BE2C (cell line): ENCODE measurements around the gene DUSP12.
"Not testable (repeated sequence)": the region's sequence is repeated elsewhere in the genome, so short reads cannot be mapped to it uniquely, and the experiment has no call there.

Experiments
- DNase-seq: peaks from one replicate; pipeline ENCODE4 v3.0.0-alpha.2; 2020
- H3K27me3 ChIP-seq: fragments of 250-450 bp; sonication (Bioruptor Pico); 2 replicates; pipeline ENCODE4 v1.5.1; 2020; ENCODE audit warnings: mild to moderate bottlenecking
- H3K36me3 ChIP-seq: fragments of 250-450 bp; sonication (Bioruptor Pico); 2 replicates; pipeline ENCODE4 v1.5.1; 2020; ENCODE audit warnings: mild to moderate bottlenecking
- H3K4me1 ChIP-seq: fragments of 250-450 bp; sonication (Bioruptor Pico); 2 replicates; pipeline ENCODE4 v1.5.1; 2020
- H3K4me3 ChIP-seq: 2 replicates; pipeline ENCODE4 v1.5.1; 2011; ENCODE audit warnings: low read depth, low read length
- H3K9me3 ChIP-seq: fragments of 250-450 bp; sonication (Bioruptor Pico); 2 replicates; pipeline ENCODE4 v1.5.1; 2020
- TF ChIP-seq, protein P1 (sequence below): IDR thresholded peaks from 2 replicates; pipeline ENCODE4 v1.5.1; 2012; ENCODE audit warnings: mild to moderate bottlenecking, low read depth, low read length

DUSP12 gene

DNA sequence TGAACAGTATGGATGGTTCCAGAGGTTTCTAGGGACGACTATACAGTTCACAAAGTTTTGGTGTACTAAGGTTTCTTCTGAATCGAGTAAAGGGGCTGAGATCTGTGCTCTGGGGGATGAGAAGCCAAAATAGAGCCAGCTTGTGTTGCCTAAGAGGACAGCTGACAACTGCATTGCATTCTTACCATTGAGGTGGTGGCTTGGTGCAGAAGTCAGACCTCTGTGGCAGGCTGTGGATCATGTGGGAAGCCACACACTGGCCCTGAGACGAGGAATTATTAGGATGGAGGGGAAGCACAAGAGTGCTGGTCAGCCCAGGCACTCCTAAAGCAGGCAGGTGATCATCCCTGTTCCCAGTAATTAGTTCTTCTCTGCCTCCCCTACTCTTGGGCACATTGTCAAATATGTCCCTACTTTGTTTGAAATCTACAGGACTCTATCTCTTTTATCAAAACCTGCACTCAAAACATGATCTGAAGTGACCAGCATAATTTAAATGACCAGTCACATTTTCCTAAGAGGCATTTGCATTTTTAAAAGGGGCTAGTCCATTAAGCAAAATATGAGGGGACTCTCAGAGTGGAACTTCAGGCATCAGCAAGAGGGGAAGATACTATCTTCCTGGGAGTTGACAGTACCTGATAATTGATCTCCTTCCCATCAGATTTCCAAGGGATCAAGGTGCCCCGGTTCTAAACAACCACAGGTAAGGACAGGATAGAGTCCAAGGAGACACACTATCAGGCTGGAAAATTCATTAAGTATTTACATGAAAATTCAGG is 28.4 kb upstream of the DUSP12 start, which contains the start of gene FCRLB:
Gene FCRLB (plus strand): TSS at position 589 of the 782 bp plus-strand sequence. CDS start 1,129 bp downstream, outside the sequence.
- H3K4me1 ChIP-seq = no peaks in the 10 kb centered on the region
- H3K4me3 ChIP-seq = no peak within 1 kb of the TSS
- peaks cover 14% of the 10 kb centered on the region for H3K27me3 ChIP-seq
- H3K36me3 ChIP-seq = no peaks in the 10 kb centered on the region
- no peak for DNase-seq
- TF ChIP-seq, protein P1, sequence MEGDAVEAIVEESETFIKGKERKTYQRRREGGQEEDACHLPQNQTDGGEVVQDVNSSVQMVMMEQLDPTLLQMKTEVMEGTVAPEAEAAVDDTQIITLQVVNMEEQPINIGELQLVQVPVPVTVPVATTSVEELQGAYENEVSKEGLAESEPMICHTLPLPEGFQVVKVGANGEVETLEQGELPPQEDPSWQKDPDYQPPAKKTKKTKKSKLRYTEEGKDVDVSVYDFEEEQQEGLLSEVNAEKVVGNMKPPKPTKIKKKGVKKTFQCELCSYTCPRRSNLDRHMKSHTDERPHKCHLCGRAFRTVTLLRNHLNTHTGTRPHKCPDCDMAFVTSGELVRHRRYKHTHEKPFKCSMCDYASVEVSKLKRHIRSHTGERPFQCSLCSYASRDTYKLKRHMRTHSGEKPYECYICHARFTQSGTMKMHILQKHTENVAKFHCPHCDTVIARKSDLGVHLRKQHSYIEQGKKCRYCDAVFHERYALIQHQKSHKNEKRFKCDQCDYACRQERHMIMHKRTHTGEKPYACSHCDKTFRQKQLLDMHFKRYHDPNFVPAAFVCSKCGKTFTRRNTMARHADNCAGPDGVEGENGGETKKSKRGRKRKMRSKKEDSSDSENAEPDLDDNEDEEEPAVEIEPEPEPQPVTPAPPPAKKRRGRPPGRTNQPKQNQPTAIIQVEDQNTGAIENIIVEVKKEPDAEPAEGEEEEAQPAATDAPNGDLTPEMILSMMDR = no peak
- H3K9me3 ChIP-seq = no peaks in the 10 kb centered on the region

DNA sequence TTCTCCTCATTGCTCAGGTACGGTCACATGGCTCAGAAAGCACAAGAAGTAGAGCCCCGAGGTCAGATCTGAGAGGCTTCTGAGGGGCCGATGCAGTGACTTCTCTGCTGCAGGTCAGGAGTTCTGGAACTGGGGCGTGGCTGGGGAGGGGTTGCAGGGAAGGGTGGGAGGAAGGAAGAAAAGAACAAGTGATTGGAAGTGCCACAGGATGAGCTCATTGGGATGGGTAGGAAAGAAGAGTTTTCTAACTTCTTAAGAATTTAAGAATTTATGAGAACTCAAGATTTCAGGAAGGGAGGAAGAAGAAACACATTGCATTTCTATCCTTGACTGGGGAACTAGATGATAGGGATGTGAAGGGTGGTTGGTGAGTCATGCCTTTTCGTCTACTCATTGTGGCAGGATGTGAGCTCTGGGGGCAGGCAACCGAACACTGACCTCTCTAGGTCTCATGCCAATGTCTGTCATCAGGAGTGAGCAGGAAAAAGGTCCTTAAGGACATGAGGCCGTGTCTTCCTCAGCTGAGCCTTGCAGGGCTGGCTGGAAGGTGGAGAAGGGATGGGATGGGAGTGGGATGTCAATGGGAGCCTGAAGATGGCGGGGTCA is 27.7 kb upstream of the DUSP12 start:
- TF ChIP-seq, protein P1 = no peak
- Histone ChIP-seq H3K4me3 (no peak overlapping the region), H3K9me3 (no peaks in the 10 kb centered on the region), H3K4me1 (no peaks in the 10 kb centered on the region), H3K36me3 (no peaks in the 10 kb centered on the region), H3K27me3 (peaks cover 14% of the 10 kb centered on the region)
- DNase-seq = no peak

DNA sequence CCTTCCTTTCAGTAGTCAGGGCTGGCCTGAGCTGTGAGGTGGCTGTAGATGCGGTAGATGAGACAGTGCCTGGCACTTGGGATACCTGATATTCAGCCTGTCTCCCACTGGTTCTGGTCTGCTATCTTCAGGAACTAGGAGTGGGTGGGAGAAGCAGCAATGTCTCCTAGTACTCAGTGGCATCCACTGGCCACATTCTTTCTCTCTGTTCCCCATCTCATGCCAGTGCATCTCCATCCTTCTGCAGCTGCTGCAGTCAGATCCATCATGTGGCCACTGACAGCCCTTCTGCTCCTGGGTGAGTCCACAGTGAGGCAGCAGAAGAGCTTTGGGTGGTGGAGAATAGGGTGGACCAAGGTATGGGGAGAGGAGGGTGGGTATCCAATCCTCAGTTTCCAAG is 27.2 kb upstream of the DUSP12 start:
- H3K4me3 ChIP-seq = no peak overlapping the region
- peaks cover 14% of the 10 kb centered on the region for H3K27me3 ChIP-seq
- DNase-seq = no peak
- TF ChIP-seq, protein P1 = no peak
- no peaks in the 10 kb centered on the region for H3K4me1 ChIP-seq
- no peaks in the 10 kb centered on the region for H3K36me3 ChIP-seq
- no peaks in the 10 kb centered on the region for H3K9me3 ChIP-seq

DNA sequence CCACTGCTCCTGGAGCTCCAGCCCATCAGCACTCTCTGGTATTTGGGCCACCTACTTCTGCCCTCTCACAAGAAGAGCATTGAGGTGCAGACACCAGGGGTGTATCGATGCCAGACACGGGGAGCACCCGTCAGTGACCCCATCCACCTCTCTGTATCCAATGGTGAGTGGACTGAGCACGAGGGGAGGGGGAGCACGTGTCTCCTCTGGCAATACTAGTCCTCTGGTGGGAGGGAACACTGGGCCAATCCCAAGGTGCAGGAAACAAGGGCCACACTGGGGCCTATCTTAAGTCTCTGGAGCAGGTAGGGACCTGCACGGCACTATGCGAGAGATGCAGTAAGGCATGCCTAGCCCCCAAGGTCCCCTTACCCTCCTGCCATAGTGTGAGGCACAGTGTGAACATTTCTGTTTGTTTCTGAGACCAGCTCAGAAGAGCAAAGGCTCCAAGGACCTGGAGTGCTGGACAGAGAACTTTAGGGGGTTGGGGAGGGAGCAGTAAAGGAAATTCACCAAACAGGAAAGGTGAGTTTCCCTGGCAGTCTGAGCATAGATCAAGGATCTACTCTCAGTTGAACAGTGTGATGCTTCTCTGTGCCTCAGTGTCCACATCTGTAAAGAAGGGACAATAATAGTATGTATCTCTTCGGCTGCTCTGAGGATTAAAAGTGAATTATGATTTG is 26.0 kb upstream of the DUSP12 start:
- Histone ChIP-seq H3K4me1 (no peaks in the 10 kb centered on the region), H3K4me3 (no peak overlapping the region), H3K27me3 (peaks cover 14% of the 10 kb centered on the region), H3K36me3 (no peaks in the 10 kb centered on the region), H3K9me3 (no peaks in the 10 kb centered on the region)
- no peak for DNase-seq
- TF ChIP-seq, protein P1 = no peak

DNA sequence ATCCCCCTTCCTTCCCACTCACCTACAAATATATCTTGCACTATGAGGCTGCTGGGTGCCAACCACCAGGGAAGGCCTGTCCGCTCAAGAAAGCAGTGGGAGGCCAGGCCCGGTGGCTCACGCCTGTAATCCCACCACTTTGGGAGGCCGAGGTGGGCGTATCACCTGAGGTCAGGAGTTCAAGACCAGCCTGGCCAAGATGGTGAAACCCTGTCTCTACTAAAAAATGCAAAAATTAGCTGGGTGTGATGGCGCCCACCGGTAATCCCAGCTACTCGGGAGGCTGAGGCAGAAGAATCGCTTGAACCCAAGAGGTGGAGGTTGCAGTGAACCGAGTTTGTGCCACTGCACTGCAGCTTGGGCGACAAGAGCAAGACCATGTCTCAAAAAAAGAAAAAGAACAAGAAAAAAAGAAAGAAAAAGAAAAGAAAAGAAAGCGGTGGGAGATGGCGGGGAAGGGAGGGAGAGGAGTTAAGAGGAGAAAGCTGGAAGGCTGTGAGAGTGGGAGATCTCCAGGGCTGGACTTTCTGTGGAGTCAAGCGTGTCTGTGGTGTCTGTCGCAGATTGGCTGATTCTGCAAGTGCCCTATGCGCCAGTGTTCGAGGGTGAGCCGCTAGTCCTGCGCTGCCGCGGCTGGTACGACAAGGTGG is 24.2 kb upstream of the DUSP12 start:
- not testable (repeated sequence) for H3K36me3 ChIP-seq, H3K4me1 ChIP-seq, DNase-seq, H3K9me3 ChIP-seq
- peaks cover 14% of the 10 kb centered on the region for H3K27me3 ChIP-seq
- peak overlapping the region; percentile 84 for H3K4me3 ChIP-seq

DNA sequence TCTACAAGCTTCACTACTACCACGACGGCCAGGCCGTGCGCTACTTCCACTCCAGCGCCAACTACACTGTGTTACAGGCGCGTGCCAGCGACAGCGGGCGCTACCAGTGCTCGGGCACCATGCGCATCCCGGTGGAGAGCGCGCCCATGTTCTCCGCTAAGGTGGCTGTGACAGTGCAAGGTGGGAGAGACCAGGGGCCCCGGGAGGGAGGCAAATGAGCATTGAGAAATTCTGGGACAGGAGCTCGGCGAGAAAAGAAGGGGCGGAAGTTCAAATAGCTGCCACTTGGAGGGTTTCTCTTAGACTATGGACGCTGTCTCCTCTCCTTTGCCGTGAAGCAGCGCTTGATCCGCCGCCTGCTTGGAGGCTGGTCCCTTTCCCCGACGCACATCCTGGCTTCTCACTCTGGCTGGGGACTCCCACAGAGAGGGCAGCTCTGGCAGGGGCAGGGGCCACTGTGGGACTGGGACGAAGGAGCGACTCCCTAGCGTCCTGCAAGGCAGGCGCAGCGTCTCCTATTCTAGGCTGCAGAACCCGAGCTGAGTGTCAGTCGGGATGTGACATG is 23.6 kb upstream of the DUSP12 start:
- Histone ChIP-seq H3K4me1 (no peaks in the 10 kb centered on the region), H3K36me3 (no peaks in the 10 kb centered on the region), H3K27me3 (peaks cover 15% of the 10 kb centered on the region), H3K4me3 (peak overlapping the region; percentile 84), H3K9me3 (no peaks in the 10 kb centered on the region)
- TF ChIP-seq, protein P1 = peak; percentile 41
- peak; percentile 55 for DNase-seq
